Panc1 (cell line): ENCODE measurements around the gene SCRN1. TPM values are rescaled to one million over a fixed set of nuclear protein-coding genes. Genes with fewer than 3 reads are reported as not detected.

ENCODE experiments used
- ATAC-seq: fragments of 200-7000 bp; cut with Tn5 transposase; 2 replicates; pipeline ENCODE4 v1.9.1; 2020; ENCODE audit warnings: mild to moderate bottlenecking, moderate library complexity
- BruUV-seq: library from RNA; stranded (reverse); fragments of 400-500 nt; replicated peaks from 2 replicates; lab custom pipeline; 2021; lab: Mats Ljungman, UMichigan
- CTCF ChIA-PET: fragments of 300-600 bp; sonication (Branson Sonifier 250); formaldehyde crosslinking; loops from one replicate; lab custom pipeline; 2022; ENCODE audit warnings: antibody characterized with exemption; lab: Charles Lee
- POLR2A ChIA-PET: fragments of 300-600 bp; sonication (Branson Sonifier 250); formaldehyde crosslinking; loops from one replicate; lab custom pipeline; 2022; ENCODE audit warnings: antibody characterized with exemption; lab: Charles Lee
- DNase-seq: peaks from one replicate; pipeline ENCODE4 v3.0.0-alpha.2; 2010; ENCODE audit warnings: low read depth, low spot score
- H3K27ac ChIP-seq: 2 replicates; pipeline ENCODE4 v1.5.1; 2011; ENCODE audit warnings: mild to moderate bottlenecking, low read length, inconsistent platforms
- H3K27me3 ChIP-seq: fragments of 200-500 bp; sonication (Bioruptor generic); 2 replicates; pipeline ENCODE4 v1.6.0; 2014; ENCODE audit warnings: low read length, inconsistent platforms; ENCODE audit not compliant: control insufficient read depth, insufficient read depth
- H3K36me3 ChIP-seq: fragments of 200-500 bp; sonication (Bioruptor generic); 2 replicates; pipeline ENCODE4 v1.5.1; 2014; ENCODE audit warnings: inconsistent platforms, mild to moderate bottlenecking, low read length, moderate library complexity; ENCODE audit not compliant: control insufficient read depth, insufficient read depth
- H3K4me1 ChIP-seq: 2 replicates; pipeline ENCODE4 v1.5.1; 2011; ENCODE audit warnings: inconsistent platforms, mild to moderate bottlenecking, low read length, moderate library complexity; ENCODE audit not compliant: control insufficient read depth, insufficient read depth
- H3K4me3 ChIP-seq, 2 experiments: 2 replicates each; pipeline ENCODE4 v1.5.1; 2011 to 2012; ENCODE audit warnings: low read depth in 2 of 2, low read length in 2 of 2, mild to moderate bottlenecking in 2 of 2, inconsistent platforms in 1 of 2, moderate library complexity in 1 of 2
- H3K9me3 ChIP-seq: fragments of 200-500 bp; sonication (Bioruptor generic); 2 replicates; pipeline ENCODE4 v1.5.1; 2014; ENCODE audit warnings: low read depth, mild to moderate bottlenecking, inconsistent platforms, low read length, moderate library complexity; ENCODE audit not compliant: control insufficient read depth, insufficient read depth
- CTCF ChIP-seq: fragments of 450-650 bp; IDR thresholded peaks from 2 replicates; pipeline ENCODE4 v1.5.1; 2017; ENCODE audit warnings: mild to moderate bottlenecking
- POLR2AphosphoS5 ChIP-seq: IDR thresholded peaks from 2 replicates; pipeline ENCODE4 v1.6.1; 2012; ENCODE audit warnings: mild to moderate bottlenecking, low read depth, low read length, moderate library complexity
- REST ChIP-seq, 2 experiments: IDR thresholded peaks; 2 replicates each; pipeline ENCODE4 v1.6.1; 2011 to 2012; ENCODE audit warnings: low read depth in 2 of 2, control low read depth in 1 of 2, low read length in 1 of 2, mild to moderate bottlenecking in 1 of 2, moderate library complexity in 1 of 2; ENCODE audit not compliant: insufficient read depth in 1 of 2
- SIN3A ChIP-seq: IDR thresholded peaks from 2 replicates; pipeline ENCODE4 v1.6.1; 2012; ENCODE audit warnings: low read depth, mild to moderate bottlenecking, low read length, moderate library complexity, borderline replicate concordance; ENCODE audit not compliant: insufficient read depth
- TCF7L2 ChIP-seq: IDR thresholded peaks from 2 replicates; pipeline ENCODE4 v1.6.1; 2011; ENCODE audit warnings: mild to moderate bottlenecking, low read depth, low read length, inconsistent platforms
- in situ Hi-C: cut with HindIII; loops from 2 replicates; pipeline ENCODE4 v1.10.0; 2016; ENCODE audit warnings: low sequenced_read_pairs, low pct_unique_long_range_greater_than_20kb
- intact Hi-C: fragments of 100-400 bp; cut with micrococcal nuclease; formaldehyde crosslinking; loops from one replicate; pipeline ENCODE4 v1.10.0; 2022; ENCODE audit not compliant: unreplicated experiment
- total RNA-seq: library from RNA; stranded (reverse); gene quantifications from one replicate; pipeline ENCODE4 v1.2.1, GENCODE V29; 2021; ENCODE audit not compliant: unreplicated experiment

SCRN1 gene
- total RNA-seq, 1 experiment from 2014 or later: 189 TPM

- POLR2A ChIA-PET: interaction anchor here (0.5 kb wide), 1 partner anchor 603 kb away, joined by 7 read pairs; no protein-coding TSS in a partner anchor
- H3K27ac ChIP-seq: no peak overlapping the region
- in situ Hi-C loops: no loop called here
Measured at GRCh38 chr7:29929018-29929807, 60.4 kb downstream of the SCRN1 start.

GRCh38 chr7:29926741-29927140 lies 62.9 kb downstream of the SCRN1 start:
- ChIA-PET POLR2A (no interaction called here), CTCF (no interaction called here)
- DNase-seq (no peak), ATAC-seq (no peak)
- Histone ChIP-seq H3K27ac (no peak overlapping the region), H3K36me3 (peaks cover 16% of the 10 kb centered on the region), H3K9me3 (no peaks in the 10 kb centered on the region), H3K4me1 (no peaks in the 10 kb centered on the region), H3K27me3 (no peaks in the 10 kb centered on the region), H3K4me3 (no peak overlapping the region)
- intact Hi-C loops (loop anchor here (10.0 kb wide), 1 partner anchor 292 kb away; no protein-coding TSS in a partner anchor), in situ Hi-C loops (no loop called here)
- BruUV-seq: no TSS peak
- TF ChIP-seq POLR2AphosphoS5: no peak
- TF ChIP-seq TCF7L2: no peak
- no peak for TF ChIP-seq REST (IDR thresholded peaks at IDR 0.05; ENCODE audit: insufficient read depth in 1 of 2, low read depth in 2 of 2, low read length in 1 of 2)
- no peak for TF ChIP-seq CTCF

More at GRCh38 chr7:29929018-29929807, 60.4 kb downstream of the SCRN1 start:
- no peak for DNase-seq
- Histone ChIP-seq H3K4me3 (no peak overlapping the region), H3K9me3 (no peaks in the 10 kb centered on the region), H3K4me1 (no peaks in the 10 kb centered on the region), H3K36me3 (peaks cover 15% of the 10 kb centered on the region), H3K27me3 (no peaks in the 10 kb centered on the region)
- CTCF ChIA-PET: interaction anchor here (1.3 kb wide), 1 partner anchor 8 kb away, joined by 3 read pairs; no protein-coding TSS in a partner anchor
- intact Hi-C loops: loop anchor here (10.0 kb wide), 1 partner anchor 294 kb away; no protein-coding TSS in a partner anchor
- no peak for TF ChIP-seq REST (IDR thresholded peaks at IDR 0.05; ENCODE audit: insufficient read depth in 1 of 2, low read depth in 2 of 2, low read length in 1 of 2)
- no peak for TF ChIP-seq TCF7L2
- TF ChIP-seq POLR2AphosphoS5: no peak
- TF ChIP-seq SIN3A: no peak
- no peak for TF ChIP-seq CTCF
- no TSS peak for BruUV-seq
- ATAC-seq: peak; percentile 23; the same call in 1 of the 2 replicates
